Gastroesophageal sphincter (tissue), 3 donors: ENCODE results near the gene CELSR2.

Source experiments
- EP300 ChIP-seq: sonication (generic); formaldehyde crosslinking; IDR thresholded peaks from one replicate; pipeline ENCODE4 v1.6.1; 2017; ENCODE audit warnings: antibody characterized with exemption, mild to moderate bottlenecking
- POLR2A ChIP-seq, 2 donors: fragments of 450-650 bp; IDR thresholded peaks; one replicate each; pipeline ENCODE4 v1.6.1; 2017; ENCODE audit warnings: antibody characterized with exemption in 2 of 2, mild to moderate bottlenecking in 2 of 2, moderate library complexity in 1 of 2
- POLR2AphosphoS5 ChIP-seq: sonication (generic); formaldehyde crosslinking; IDR thresholded peaks from one replicate; pipeline ENCODE4 v1.6.1; 2017; ENCODE audit warnings: antibody characterized with exemption
- TF ChIP-seq, protein P1 (sequence below), 4 experiments: fragments of 200-600 bp in 2 of 4; fragments of 450-650 bp in 2 of 4; sonication (generic) in 1 of 4; IDR thresholded peaks; one replicate each; pipeline ENCODE4 v1.5.1; 2017 to 2019; ENCODE audit warnings: antibody characterized with exemption in 4 of 4, mild to moderate bottlenecking in 2 of 4, moderate library complexity in 2 of 4

DNA sequence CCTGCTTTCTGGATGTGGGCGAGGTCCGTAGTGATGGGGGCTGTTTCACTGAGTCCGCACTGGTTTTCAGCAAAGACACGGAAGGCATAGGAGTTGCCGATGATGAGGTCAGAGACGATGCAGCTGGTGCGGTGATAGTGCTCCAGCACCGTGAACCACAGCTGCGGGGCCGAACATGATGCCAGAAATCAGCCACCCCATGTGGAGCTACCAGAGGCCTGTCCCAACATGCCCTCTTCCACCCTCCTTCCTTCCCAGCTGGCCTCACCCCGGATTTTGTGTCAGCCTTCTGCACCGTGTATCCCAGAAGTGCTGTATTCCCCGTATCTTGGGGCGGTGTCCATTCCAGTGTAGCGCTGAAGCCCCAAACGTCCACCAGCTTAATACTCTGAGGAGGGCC is 47.4 kb downstream of the CELSR2 start:
- TF ChIP-seq, protein P1, sequence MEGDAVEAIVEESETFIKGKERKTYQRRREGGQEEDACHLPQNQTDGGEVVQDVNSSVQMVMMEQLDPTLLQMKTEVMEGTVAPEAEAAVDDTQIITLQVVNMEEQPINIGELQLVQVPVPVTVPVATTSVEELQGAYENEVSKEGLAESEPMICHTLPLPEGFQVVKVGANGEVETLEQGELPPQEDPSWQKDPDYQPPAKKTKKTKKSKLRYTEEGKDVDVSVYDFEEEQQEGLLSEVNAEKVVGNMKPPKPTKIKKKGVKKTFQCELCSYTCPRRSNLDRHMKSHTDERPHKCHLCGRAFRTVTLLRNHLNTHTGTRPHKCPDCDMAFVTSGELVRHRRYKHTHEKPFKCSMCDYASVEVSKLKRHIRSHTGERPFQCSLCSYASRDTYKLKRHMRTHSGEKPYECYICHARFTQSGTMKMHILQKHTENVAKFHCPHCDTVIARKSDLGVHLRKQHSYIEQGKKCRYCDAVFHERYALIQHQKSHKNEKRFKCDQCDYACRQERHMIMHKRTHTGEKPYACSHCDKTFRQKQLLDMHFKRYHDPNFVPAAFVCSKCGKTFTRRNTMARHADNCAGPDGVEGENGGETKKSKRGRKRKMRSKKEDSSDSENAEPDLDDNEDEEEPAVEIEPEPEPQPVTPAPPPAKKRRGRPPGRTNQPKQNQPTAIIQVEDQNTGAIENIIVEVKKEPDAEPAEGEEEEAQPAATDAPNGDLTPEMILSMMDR (IDR thresholded peaks at IDR 0.05) = no peak
- no peak for TF ChIP-seq POLR2A (IDR thresholded peaks at IDR 0.05)
- TF ChIP-seq POLR2AphosphoS5 = no peak
- no peak for TF ChIP-seq EP300
